Measurements from ENCODE around the gene KCTD15.

DNA sequence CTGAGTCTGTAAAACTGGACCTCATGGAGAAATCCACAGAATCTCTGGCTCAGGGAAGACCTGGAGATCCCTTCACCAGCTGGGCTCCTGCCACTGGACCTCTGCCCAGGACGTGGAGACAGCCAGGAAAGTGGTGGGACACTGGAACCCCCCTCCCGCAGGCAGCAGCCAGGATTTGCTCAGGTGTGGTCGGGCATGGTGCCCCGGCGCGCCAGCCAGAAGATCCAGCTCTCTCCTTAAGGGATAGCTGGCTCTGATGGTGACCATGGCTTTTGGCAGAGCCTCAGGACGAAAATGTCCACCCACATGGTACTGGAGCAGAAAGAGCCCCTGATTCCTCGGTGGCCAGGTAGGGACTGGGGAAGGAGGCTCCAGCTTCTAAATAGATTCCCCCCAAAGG, 26.6 kb upstream of the KCTD15 start:
- TF ChIP-seq POLR2AphosphoS5 (IDR thresholded peaks at IDR 0.05; ENCODE audit: borderline replicate concordance, low read depth, low read length), result no peak
- no peak for TF ChIP-seq EZH2 (IDR thresholded peaks at IDR 0.05)
